ENCODE measurements around the gene CLCN3.
A peak's percentile ranks its signal among the peaks of the same experiment; 100 is the strongest.
"Not testable (repeated sequence)": the region's sequence is repeated elsewhere in the genome, so short reads cannot be mapped to it uniquely, and the experiment has no call there.

The CLCN3 gene

DNA sequence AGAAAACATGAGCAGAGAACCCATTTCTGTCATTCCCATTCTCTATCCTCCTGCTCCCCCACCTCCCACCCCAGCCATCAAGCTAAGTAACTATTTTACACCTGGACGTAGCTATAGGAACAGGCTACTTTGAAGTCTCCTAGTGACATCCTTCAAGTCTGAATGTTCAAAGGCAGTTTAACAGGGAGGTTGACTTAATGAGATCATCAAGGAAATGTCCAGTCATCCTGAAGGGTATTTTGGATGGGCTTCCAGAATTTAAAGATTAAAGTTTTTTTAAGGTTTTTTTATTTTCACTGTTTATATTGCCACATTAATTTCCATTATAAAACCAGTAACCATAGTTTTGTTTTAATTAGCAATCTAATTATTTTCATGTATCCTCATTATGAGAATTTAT, 96.3 kb downstream of the CLCN3 start:
- no peak for DNase-seq

DNA sequence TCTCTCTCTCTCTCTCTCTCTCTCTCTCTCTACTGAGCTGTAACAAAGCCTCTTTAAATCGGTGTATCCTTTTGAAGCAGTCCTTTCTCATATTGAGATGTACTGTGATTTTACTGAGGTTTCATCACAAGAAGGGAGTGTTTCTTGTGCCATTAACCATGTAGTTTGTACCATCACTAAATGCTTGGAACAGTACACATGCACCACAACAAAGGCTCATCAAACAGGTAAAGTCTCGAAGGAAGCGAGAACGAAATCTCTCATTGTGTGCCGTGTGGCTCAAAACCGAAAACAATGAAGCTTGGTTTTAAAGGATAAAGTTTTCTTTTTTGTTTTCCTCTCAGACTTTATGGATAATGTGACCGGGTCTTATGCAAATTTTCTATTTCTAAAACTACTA, 100.2 kb downstream of the CLCN3 start:
- no peak for DNase-seq

DNA sequence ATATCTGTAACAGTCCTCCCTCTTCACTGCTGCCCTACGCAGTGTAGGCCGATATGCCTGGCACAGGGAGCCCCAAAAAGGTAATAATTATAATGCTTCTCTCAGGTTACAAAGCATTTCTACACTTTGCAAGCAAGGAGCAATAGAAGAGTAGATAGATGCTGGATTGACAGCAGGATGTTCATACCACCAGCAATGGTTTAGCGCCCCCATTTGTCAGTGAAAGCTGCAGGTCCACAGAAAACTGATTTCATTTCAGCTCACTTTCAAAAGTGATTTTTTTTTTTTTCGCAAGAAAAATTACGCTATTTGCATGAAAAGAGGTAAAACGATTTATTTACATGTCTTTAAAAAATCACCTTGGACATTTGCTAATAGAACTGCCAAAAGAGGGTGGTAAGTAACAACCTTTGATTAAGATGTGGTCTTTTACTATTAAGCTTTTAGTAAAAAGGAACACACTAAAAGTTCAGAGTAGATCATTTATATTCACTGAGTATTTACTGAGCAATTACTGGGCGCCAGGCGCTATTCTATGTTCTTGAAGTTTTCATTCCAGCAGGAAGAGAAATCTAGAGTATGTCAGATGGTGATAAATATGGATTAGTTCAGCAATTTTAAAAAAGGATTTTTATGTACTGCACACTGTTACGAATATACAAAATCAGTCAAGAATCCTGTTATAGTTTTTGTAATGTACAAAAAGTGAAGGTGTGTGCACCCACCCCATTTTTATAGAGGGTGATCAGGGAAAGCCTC, 103.0 kb downstream of the CLCN3 start:
- DNase-seq: no peak

DNA sequence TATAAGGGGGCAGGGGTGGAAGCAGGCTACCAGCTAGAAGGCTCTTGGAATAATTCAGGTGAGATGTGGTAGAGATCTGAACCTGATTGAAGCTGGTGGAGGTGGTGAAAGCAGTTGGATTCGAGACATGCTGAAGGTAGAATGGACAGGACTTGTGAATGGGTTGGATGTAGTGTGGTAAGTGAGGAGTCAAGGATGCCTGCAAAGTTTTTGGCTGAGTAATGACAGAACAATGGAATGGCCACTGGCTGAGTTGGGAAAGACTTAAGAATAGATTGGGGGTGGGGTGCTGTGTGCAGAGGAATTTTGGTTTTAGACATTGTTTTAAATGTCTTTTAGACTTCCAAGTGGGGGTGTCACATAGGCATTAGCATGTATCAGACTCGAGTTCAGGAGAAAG, 103.9 kb downstream of the CLCN3 start:
- DNase-seq: no peak

DNA sequence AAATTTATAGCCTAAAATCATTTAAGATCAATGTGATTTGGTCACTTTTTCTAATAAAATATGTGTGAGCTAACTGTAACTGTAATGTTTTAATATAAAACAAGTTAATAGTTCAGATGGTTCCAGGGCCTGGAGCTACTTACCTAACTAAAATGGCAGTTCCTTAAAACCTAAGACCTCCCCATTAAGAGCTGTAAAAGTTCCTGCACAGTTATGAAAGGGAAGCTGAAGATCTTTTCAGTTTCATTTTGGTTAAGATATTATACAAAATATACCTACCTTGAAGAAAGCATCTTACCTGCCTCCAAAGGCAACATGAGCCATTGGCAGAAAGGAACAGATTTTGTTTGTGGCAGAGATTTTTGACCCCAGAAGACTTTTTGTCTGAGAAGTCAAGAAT, 107.2 kb downstream of the CLCN3 start:
- no peak for DNase-seq

DNA sequence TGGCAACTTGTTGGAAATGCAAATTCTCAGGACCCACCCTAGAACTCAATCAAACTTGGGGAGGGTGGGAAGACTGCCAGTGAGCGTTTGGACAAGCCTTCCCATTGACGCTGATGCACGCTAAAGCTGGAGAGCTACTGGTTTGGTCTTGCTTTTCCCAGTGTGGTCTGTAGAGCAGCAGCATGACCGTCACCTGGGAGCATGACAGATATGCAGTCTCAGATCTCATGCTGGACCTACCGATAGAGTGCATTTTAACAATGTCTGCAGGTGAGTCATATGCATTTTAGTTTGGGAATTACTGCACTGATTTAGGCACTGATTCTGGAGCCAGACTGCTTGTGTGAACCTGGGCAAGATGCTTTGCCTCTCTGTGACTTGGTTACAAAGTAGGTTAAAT, 110.2 kb downstream of the CLCN3 start:
- DNase-seq: no peak

DNA sequence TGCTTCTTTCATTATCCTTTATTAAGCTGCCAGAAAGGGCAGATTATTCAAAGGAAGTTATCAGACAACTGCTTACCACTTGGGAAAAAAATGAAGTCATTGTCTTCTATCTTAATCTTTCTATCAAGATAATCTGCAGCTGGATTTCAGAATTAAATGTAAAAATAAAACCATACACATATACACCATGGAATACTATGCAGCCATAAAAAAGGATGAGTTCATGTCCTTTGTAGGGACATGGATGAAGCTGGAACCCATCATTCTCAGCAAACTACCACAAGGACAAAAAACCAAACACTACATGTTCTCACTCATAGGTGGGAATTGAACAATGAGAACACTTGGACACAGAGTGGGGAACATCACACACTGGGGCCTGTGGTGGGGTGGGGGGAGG, 118.2 kb downstream of the CLCN3 start:
- DNase-seq: not testable (repeated sequence)

DNA sequence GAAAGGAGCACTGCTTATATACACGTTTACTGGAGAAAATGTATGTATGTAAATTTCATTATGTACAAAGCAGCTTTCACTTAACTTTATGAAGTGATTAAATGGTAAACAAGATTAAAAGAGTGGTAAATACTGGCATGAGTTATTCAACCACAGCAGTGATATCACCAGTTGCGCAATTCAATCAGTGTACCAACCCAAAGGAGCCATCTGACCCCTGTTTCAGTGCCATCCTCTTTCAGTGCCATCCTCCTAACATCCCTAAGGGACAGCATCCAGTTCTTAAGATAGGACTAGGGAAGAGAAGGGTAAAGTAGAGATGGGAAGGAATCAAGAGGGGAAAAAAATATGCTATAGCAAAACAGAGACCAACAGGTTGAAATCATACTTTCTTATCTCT, 121.2 kb downstream of the CLCN3 start:
- peak in 1 of 2 donors; percentile 19 for DNase-seq

DNA sequence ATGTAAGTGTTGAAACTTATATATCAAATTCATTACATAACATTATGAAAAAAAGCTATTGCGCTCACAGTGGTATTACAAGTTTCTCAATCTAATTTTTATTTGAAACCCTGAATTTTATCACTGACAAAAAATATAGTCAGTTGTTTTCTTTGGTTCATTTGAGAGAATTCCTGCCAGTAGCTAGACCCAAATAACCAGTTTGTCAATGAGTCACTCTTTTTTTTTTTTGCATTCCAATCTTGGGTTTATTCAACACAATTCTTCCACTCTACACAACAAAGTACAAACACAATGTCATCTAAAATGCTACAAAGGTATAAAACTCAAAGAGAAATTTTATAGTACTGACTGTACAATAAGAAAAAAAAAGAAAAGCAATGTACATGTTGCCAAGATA, 124.2 kb downstream of the CLCN3 start:
- DNase-seq: no peak

DNA sequence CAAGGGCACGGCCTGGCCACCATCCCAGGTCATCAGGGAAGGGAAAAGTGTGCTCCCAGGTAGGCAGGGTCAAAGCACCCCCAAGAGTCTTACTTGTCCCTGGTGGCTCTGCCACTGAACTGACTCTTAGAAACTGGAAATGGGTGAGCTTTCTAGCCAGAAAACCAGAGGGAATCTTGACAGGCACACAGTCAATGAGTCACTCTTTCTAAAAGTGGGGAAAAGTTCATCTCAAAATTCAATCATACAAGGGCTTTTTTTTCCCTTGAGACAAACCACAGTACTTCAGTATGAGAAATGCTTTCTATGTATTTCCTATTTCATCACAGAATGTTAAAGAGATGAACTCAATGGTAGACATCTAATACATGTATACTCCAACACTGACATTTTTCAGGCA, 124.9 kb downstream of the CLCN3 start:
- DNase-seq: peak in 1 of 2 donors; percentile 24

DNA sequence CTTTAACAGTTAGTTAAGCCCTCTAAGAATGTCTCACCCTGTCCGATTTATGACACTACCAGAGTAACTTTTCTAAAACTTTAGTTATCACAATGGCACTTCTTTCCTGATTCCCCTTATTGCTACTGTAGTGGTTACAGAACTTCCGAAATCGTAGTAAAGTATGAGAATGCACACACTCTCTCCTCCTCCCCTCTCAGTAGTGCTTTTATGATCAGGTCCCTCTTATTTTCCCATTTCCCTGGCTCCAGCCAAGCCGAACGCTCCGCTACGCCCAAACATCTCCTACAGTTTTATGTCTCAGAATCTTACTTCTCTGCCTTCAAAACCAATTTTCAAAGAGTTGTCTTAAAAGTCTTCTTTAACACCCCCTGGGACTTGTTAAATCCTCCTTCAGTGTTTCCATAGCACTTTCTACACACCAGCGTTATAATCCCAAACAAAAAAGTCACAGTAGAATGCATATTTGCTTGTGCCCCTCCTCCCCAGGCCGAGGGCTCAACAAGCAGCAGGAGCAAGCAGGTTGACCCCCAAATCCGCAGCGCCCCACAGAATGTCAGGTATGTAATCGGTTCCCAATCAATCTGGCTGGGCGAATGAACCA, 136.7 kb downstream of the CLCN3 start:
- peak in 1 of 2 donors; percentile 18 for DNase-seq

DNA sequence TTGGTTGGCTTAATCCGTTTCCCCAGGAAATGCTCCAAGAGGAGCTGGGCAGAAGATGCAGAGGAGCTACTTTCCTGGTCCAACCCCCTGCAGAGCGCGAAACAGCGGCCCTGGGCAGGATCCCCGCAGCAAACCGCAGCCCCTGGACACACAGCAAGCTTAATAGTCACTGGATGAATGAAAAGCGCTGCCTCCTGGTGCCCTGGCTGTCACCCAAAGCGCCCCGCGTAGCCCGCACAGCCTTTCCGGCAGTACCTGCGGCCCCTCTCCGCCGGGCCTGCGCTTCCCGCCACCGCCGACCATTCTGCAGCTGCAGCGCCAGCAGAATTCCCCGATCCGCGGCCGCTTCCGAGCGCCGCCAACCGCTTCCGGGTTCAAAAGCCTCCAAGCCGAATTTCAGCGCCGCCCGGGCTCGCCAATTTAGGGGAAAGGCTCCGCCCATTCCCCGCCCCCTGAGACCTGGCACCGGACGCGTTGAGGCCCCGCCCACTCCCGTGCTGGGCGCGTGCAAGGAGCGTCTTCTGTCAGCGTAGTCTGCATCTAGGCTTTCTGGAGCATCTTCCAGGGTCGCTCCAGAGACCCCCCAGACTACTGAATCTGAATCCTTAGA, 137.3 kb downstream of the CLCN3 start, which contains the start of gene HPF1:
Gene HPF1, minus strand, starts transcription at position 370 of the 610 bp plus-strand sequence. Its CDS starts 67 bp downstream, at position 303.
- DNase-seq: peak; percentile 72 to 90

DNA sequence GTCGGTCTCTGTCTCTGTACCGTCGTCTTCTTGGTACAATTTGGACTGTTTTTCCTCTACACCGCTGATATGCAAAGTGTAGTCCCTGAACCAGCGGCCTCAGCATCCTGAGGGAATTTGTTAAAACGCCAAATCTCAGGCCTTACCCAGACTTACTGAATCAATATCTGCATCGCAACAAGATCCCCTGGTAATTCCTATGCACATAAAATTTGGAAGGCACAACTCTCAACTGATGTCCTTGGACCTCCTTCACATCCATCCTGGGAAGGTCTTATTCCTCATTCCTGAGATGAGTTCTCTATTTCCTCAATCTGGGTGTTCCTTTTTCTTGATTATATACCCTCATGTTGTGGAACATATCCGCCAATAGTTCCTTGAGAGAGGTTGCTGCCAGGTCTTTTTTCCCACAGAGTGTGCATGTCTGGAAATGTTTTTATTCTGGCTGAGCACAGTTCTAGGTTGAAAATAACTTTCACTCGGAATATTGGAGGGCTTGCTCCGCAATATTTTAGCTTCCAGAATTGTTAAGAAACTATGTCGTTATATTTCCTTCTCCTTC, 138.1 kb downstream of the CLCN3 start:
- DNase-seq: no peak

DNA sequence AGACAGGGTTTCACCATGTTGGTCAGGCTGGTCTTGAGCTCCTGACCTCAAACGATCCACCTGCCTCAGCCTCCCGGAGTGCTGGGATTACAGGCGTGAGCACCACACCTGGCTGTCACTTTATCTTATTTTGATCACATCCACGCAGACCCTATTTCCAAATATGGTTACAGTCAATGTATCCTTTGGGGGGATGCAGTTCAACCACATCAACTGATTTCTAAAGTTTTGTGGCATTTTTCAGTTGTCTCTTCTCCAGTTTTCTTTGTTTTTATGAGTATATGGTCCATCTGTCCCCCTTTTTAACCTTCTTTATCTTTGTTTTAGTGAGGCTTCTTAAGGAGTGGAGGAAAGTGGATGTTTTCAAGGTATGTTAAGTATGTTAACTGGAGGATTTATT, 141.5 kb downstream of the CLCN3 start:
- DNase-seq: no peak

DNA sequence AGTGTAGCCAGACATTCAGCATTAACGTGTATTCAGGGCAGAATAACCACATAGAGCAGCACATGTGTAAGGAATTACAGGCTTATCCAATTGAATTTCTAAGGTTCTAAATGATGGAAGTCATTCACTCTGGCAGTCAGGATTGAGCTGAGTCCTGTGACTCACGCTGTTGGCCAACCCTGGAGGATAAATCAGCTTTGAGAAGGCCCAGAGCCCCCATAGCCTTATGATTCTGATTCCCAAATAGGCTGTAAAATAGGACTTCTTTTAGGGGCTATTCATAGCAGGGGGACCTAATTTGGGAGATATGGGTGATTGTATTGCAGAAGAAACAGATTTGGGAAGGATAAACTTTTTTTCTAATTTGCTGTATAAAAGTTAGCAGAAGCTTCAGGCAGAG, 145.5 kb downstream of the CLCN3 start:
- no peak for DNase-seq

DNA sequence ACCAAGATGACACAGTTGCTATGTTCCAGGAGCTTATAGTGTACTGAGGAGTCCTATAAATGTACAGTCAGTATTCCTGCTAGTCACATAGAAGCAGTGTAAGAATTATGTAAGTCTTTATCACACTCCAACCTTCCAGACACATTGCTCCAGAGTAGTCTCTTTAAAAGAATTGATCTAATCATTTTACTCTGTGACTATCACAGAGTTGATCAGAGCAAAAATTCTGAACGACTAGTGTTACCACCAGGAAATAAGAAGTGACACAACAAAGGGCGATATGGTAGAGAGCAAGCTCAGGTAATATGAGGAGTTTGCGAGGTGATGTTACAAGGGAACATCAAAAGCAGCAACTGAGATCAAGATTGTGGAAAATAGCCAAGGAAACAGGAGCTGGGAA, 146.4 kb downstream of the CLCN3 start:
- DNase-seq: no peak

DNA sequence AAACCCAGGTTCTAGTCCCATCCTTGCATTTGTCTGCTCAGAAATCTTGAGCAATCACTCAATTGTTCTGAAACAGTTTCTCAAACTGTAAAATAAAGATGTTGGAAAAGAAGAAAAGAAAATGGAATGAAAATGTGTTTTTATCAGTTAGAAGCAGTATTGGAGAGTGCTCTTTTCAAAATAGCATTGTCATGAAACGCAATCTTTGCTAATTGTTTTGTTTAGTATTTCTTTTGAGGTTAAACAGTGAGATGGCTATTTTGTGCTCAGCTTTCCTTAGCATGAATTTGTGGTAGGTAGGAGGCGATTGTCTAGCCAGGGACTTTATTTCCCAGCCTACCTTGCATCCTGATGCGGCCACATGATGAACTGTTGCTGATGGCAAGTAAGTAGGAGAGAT, 148.0 kb downstream of the CLCN3 start:
- no peak for DNase-seq

DNA sequence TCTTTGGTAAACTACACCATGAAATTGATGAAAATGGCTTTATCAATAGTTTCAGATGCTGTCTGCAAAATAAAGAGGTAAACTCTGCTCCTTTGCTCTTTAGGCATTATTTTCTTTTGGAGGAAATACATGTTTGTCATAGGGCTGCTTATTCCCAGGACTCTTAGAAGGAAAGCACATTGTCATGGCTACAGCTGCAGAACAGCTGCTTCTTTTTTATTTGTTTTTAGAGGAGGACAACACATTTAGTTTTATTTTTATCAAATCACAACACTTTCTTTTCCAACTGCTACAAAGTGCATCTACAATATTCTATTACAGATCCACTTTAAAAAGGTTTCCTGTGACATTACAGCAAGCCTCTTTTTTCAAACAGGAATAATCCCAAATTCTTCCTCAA, 150.0 kb downstream of the CLCN3 start:
- no peak for DNase-seq

DNA sequence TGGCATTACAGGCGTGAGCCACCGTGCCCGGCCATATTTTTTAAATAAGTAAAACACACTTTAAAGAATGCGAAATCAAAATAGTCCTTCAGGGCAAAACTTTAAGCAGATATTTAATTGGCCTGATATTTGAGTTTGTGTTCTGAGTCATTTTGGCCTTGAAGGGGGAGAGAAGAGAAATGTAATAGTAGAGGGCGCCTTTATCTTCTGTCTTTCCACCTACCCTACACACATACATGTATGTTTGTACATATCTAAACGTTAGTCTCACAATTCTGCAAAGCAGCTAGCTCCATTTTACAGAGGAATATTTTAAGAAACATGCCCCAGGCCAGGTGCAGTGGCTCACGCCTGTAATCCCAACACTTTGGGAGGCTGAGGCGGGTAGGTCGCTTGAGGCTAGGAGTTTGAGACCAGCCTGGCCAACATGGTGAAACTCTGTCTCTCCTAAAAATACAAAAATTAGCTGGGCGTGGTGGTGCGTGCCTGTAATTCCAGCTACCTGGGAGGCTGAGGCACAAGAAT, 151.2 kb downstream of the CLCN3 start:
- DNase-seq: not testable (repeated sequence)

All from inflammatory macrophage treated with lipopolysaccharide for 1 hour (primary cell).